Fibroblast of skin of right quadriceps (primary cell): Measurements from ENCODE around the gene FNDC3B.
A peak's percentile ranks its signal among the peaks of the same experiment; 100 is the strongest.

ENCODE experiments used
- DNase-seq: peaks from one replicate; pipeline ENCODE4 v3.0.0-alpha.2; 2013

FNDC3B gene

GRCh38 chr3:172444821-172445220, 405.4 kb downstream of the FNDC3B start:
- DNase-seq = no peak

GRCh38 chr3:172446198-172446597, 406.8 kb downstream of the FNDC3B start:
- DNase-seq = no peak

GRCh38 chr3:172447611-172448579, 408.5 kb downstream of the FNDC3B start, which contains the start of gene GHSR:
Gene GHSR, minus strand, starts transcription at chr3:172448456. Its CDS starts 43 bp downstream, at chr3:172448413.
- DNase-seq = no peak

GRCh38 chr3:172448661-172449465, 409.5 kb downstream of the FNDC3B start:
- no peak for DNase-seq

- DNase-seq = peak; percentile 27
Observed at GRCh38 chr3:172449466-172450149, 410.2 kb downstream of the FNDC3B start.
